ENCODE measurements around the gene SYTL3. TPM values are rescaled to one million over a fixed set of nuclear protein-coding genes. Genes with fewer than 3 reads are reported as not detected.

SYTL3 gene
- total RNA-seq, 2 experiments from 2014 or later = 43.5 to 48.3 TPM

- DNase-seq (no peak), ATAC-seq (no peak)
- Mint-ChIP-seq H3K4me1 (ENCODE audit: low read depth) (peaks cover 13% of the 10 kb centered on the region), H3K27me3 (ENCODE audit: low read depth) (no peaks in the 10 kb centered on the region), H3K27ac (peak overlapping the region; percentile 66), H3K4me3 (no peak overlapping the region), H3K36me3 (ENCODE audit: low read depth) (peaks cover 79% of the 10 kb centered on the region), H3K9me3 (ENCODE audit: insufficient read depth) (peaks cover 11% of the 10 kb centered on the region)
- ChIA-PET CTCF (interaction anchor here (1.3 kb wide), 1 partner anchor 47 kb away, joined by 3 read pairs; no protein-coding TSS in a partner anchor), POLR2A (no interaction called here)
These were observed 88.1 kb downstream of the SYTL3 start for GRCh38 chr6:158737710-158738615.

- ATAC-seq (no peak), DNase-seq (no peak)
- Mint-ChIP-seq H3K4me3 (no peak overlapping the region), H3K36me3 (ENCODE audit: low read depth) (peaks cover 75% of the 10 kb centered on the region), H3K9me3 (ENCODE audit: insufficient read depth) (peaks cover 11% of the 10 kb centered on the region), H3K27me3 (ENCODE audit: low read depth) (no peaks in the 10 kb centered on the region), H3K27ac (no peak overlapping the region), H3K4me1 (ENCODE audit: low read depth) (peaks cover 11% of the 10 kb centered on the region)
- ChIA-PET CTCF (interaction anchor here (1.0 kb wide), 1 partner anchor 22 kb away, joined by 3 read pairs; no protein-coding TSS in a partner anchor), POLR2A (no interaction called here)
These were observed 89.8 kb downstream of the SYTL3 start for GRCh38 chr6:158739673-158740072.

- Mint-ChIP-seq H3K27ac (no peak overlapping the region), H3K36me3 (ENCODE audit: low read depth) (peaks cover 63% of the 10 kb centered on the region), H3K9me3 (ENCODE audit: insufficient read depth) (peaks cover 11% of the 10 kb centered on the region), H3K4me1 (ENCODE audit: low read depth) (no peaks in the 10 kb centered on the region), H3K4me3 (no peak overlapping the region), H3K27me3 (ENCODE audit: low read depth) (no peaks in the 10 kb centered on the region)
- DNase-seq (no peak), ATAC-seq (no peak)
- CTCF ChIA-PET = interaction anchor here (0.7 to 1.7 kb wide), 5 partner anchors 15 to 52 kb away, joined by 3 to 4 read pairs (median 3); no protein-coding TSS in a partner anchor
- POLR2A ChIA-PET = no interaction called here
These were observed 93.3 kb downstream of the SYTL3 start for GRCh38 chr6:158743033-158743651.

DNA sequence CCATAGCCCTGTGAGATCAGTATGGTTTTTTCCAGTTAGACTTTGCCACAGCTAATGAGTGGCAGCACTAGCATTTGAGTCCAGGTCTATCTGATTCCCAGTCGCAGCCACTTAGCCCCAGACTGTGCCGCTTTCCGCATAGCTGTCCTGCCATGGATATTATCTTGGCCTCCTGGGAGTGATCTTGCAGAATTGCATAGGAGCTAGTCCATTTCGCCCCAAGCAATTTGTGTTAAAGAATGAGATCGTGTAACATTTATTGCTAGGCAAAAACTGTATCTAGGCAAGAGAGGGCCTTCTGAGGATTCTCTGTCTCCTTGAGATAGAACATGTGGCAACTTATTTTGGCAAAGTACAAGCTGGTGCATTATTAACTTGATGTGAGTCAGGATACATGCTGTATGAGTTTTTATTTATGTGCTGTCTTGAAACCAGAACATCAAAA lies 95.2 kb downstream of the SYTL3 start:
- no peak overlapping the region for H3K4me3 Mint-ChIP-seq
- ChIA-PET CTCF (interaction anchor here (1.0 to 1.1 kb wide), 3 partner anchors 8 to 228 kb away, joined by 3 to 4 read pairs (median 3); no protein-coding TSS in a partner anchor), POLR2A (no interaction called here)
- ATAC-seq = no peak
- no peak overlapping the region for H3K27ac Mint-ChIP-seq
- H3K27me3 Mint-ChIP-seq (ENCODE audit: low read depth) = no peaks in the 10 kb centered on the region
- DNase-seq = no peak
- H3K9me3 Mint-ChIP-seq (ENCODE audit: insufficient read depth) = no peaks in the 10 kb centered on the region
- peaks cover 56% of the 10 kb centered on the region for H3K36me3 Mint-ChIP-seq (ENCODE audit: low read depth)
- H3K4me1 Mint-ChIP-seq (ENCODE audit: low read depth) = no peaks in the 10 kb centered on the region

- H3K9me3 Mint-ChIP-seq (ENCODE audit: insufficient read depth) = no peaks in the 10 kb centered on the region
- DNase-seq = no peak
- H3K27me3 Mint-ChIP-seq (ENCODE audit: low read depth) = no peaks in the 10 kb centered on the region
- no peak overlapping the region for H3K4me3 Mint-ChIP-seq
- no peaks in the 10 kb centered on the region for H3K4me1 Mint-ChIP-seq (ENCODE audit: low read depth)
- CTCF ChIA-PET = no interaction called here
- H3K27ac Mint-ChIP-seq = no peak overlapping the region
- POLR2A ChIA-PET = no interaction called here
- peaks cover 35% of the 10 kb centered on the region for H3K36me3 Mint-ChIP-seq (ENCODE audit: low read depth)
- no peak for ATAC-seq
These were observed 101.4 kb downstream of the SYTL3 start for GRCh38 chr6:158751224-158751623.

GRCh38 chr6:158751921-158752320 lies 102.1 kb downstream of the SYTL3 start:
- Mint-ChIP-seq H3K4me3 (no peak overlapping the region), H3K4me1 (ENCODE audit: low read depth) (no peaks in the 10 kb centered on the region), H3K36me3 (ENCODE audit: low read depth) (peaks cover 35% of the 10 kb centered on the region), H3K27ac (no peak overlapping the region), H3K27me3 (ENCODE audit: low read depth) (no peaks in the 10 kb centered on the region), H3K9me3 (ENCODE audit: insufficient read depth) (no peaks in the 10 kb centered on the region)
- CTCF ChIA-PET = no interaction called here
- DNase-seq (no peak), ATAC-seq (no peak)
- POLR2A ChIA-PET = no interaction called here

DNA sequence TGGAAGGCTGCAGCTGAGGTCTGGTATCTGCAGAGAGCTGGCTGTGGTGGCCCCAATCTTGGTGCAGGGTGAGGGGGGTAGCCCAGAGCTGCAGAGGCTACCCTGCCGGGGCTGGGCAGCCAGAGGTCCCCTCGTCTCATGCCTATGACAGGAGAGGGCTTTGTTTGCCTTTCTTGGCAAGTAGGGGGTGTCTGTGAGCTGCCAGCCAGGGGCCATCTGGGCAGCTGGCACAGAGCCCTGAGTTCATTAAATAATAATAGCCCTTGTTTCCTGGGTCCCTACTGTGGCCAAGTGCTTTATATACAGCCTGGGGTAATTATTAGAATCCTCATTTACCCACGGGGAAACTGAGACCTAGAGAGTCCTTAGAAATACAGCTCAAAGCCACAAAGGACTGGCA lies 102.8 kb downstream of the SYTL3 start:
- DNase-seq = no peak
- Mint-ChIP-seq H3K9me3 (ENCODE audit: insufficient read depth) (no peaks in the 10 kb centered on the region), H3K36me3 (ENCODE audit: low read depth) (peaks cover 41% of the 10 kb centered on the region), H3K27me3 (ENCODE audit: low read depth) (no peaks in the 10 kb centered on the region), H3K27ac (no peak overlapping the region), H3K4me3 (no peak overlapping the region), H3K4me1 (ENCODE audit: low read depth) (no peaks in the 10 kb centered on the region)
- no peak for ATAC-seq
- CTCF ChIA-PET = no interaction called here
- POLR2A ChIA-PET = no interaction called here

GRCh38 chr6:158753811-158754210 lies 104.0 kb downstream of the SYTL3 start:
- H3K27ac Mint-ChIP-seq = no peak overlapping the region
- CTCF ChIA-PET = no interaction called here
- H3K36me3 Mint-ChIP-seq (ENCODE audit: low read depth) = peaks cover 34% of the 10 kb centered on the region
- H3K4me3 Mint-ChIP-seq = no peak overlapping the region
- ATAC-seq (no peak), DNase-seq (no peak)
- no peaks in the 10 kb centered on the region for H3K27me3 Mint-ChIP-seq (ENCODE audit: low read depth)
- POLR2A ChIA-PET = no interaction called here
- H3K4me1 Mint-ChIP-seq (ENCODE audit: low read depth) = no peaks in the 10 kb centered on the region
- no peaks in the 10 kb centered on the region for H3K9me3 Mint-ChIP-seq (ENCODE audit: insufficient read depth)

GRCh38 chr6:158754738-158755137 lies 104.9 kb downstream of the SYTL3 start:
- H3K36me3 Mint-ChIP-seq (ENCODE audit: low read depth) = peaks cover 31% of the 10 kb centered on the region
- H3K4me1 Mint-ChIP-seq (ENCODE audit: low read depth) = no peaks in the 10 kb centered on the region
- ChIA-PET POLR2A (no interaction called here), CTCF (interaction anchor here (0.8 kb wide), 1 partner anchor 24 kb away, joined by 3 read pairs; no protein-coding TSS in a partner anchor)
- DNase-seq (no peak), ATAC-seq (no peak)
- no peak overlapping the region for H3K27ac Mint-ChIP-seq
- H3K9me3 Mint-ChIP-seq (ENCODE audit: insufficient read depth) = no peaks in the 10 kb centered on the region
- no peak overlapping the region for H3K4me3 Mint-ChIP-seq
- H3K27me3 Mint-ChIP-seq (ENCODE audit: low read depth) = no peaks in the 10 kb centered on the region

DNA sequence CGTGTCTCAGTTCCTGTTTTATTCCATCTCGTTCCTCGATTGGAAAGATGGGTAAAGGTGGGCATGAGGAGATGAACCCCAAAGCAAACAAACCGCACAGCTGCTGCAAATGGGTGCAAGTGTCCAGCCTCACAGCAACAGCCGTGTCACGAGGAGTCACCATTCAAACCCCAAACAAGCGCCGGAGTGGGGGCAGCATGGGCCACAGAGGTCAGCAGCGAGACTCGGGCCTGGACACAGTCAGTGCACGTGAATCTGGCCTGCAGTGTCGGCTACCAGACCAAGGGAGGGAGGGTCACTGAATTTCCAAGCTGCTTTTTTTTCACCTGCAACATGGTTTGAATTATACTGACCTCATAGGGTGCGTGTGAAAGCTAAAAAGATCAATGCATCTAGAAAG lies 105.8 kb downstream of the SYTL3 start:
- ATAC-seq (no peak), DNase-seq (no peak)
- no peak overlapping the region for H3K27ac Mint-ChIP-seq
- H3K9me3 Mint-ChIP-seq (ENCODE audit: insufficient read depth) = no peaks in the 10 kb centered on the region
- no peak overlapping the region for H3K4me3 Mint-ChIP-seq
- ChIA-PET CTCF (no interaction called here), POLR2A (no interaction called here)
- H3K4me1 Mint-ChIP-seq (ENCODE audit: low read depth) = no peaks in the 10 kb centered on the region
- peaks cover 31% of the 10 kb centered on the region for H3K36me3 Mint-ChIP-seq (ENCODE audit: low read depth)
- no peaks in the 10 kb centered on the region for H3K27me3 Mint-ChIP-seq (ENCODE audit: low read depth)

- POLR2A ChIA-PET = no interaction called here
- CTCF ChIA-PET = no interaction called here
- H3K9me3 Mint-ChIP-seq (ENCODE audit: insufficient read depth) = no peaks in the 10 kb centered on the region
- H3K27ac Mint-ChIP-seq = no peak overlapping the region
- no peaks in the 10 kb centered on the region for H3K27me3 Mint-ChIP-seq (ENCODE audit: low read depth)
- H3K4me1 Mint-ChIP-seq (ENCODE audit: low read depth) = no peaks in the 10 kb centered on the region
- no peak overlapping the region for H3K4me3 Mint-ChIP-seq
- DNase-seq = no peak
- ATAC-seq = no peak
- H3K36me3 Mint-ChIP-seq (ENCODE audit: low read depth) = peaks cover 28% of the 10 kb centered on the region
These were observed 106.3 kb downstream of the SYTL3 start for GRCh38 chr6:158756126-158756525.

DNA sequence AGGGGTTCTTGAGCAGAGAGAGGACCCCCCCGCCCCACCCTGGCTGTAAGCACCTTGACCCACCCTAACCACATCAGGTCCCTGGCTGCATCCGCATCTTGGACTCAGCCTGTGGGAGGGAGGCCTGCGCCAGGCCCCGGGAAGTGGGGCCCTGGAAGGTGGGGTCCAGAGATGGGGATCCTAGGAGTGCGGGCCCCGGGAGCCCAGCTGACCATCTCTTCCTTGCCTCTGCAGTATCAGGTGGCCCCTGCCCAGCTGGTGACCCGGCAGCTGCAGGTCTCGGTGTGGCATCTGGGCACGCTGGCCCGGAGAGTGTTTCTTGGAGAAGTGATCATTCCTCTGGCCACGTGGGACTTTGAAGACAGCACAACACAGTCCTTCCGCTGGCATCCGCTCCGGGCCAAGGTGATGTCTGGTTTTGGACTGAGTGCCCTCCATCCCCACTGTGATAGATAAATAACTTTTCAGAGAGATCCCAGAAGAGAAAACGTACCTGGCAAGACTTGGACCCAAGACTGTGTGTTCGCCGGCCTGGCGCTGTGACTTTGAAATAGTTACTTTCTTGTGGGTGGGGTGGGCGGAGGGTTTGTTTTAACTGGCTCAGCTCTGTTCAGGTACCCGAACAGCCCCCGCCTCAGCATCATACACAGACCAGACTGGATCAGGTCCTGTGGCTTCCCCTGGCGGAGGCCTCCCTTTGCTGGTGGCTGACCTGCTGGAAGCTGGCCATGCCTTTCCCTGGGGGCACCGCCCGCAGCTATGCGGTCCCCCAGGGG lies 107.3 kb downstream of the SYTL3 start:
- no peak overlapping the region for H3K4me3 Mint-ChIP-seq

More for the DNA sequence above, 107.3 kb downstream of the SYTL3 start:
- Mint-ChIP-seq H3K4me1 (ENCODE audit: low read depth) (no peaks in the 10 kb centered on the region), H3K36me3 (ENCODE audit: low read depth) (peaks cover 25% of the 10 kb centered on the region), H3K27ac (no peak overlapping the region), H3K9me3 (ENCODE audit: insufficient read depth) (no peaks in the 10 kb centered on the region), H3K27me3 (ENCODE audit: low read depth) (no peaks in the 10 kb centered on the region)
- DNase-seq (no peak), ATAC-seq (no peak)
- ChIA-PET CTCF (no interaction called here), POLR2A (no interaction called here)

Data from activated CD8-positive, alpha-beta T cell treated with anti-CD3 and anti-CD28 coated beads, Interleukin-2, amount 10 ng/mL, durations not matched to agents 7 days and 5 days (primary cell).